Erythroblast (primary cell): Measurements from ENCODE around the gene RFX7.

Source experiments
- GATA1 ChIP-seq: IDR thresholded peaks from 2 replicates; pipeline ENCODE4 v1.6.1; 2011; ENCODE audit warnings: low read depth, mild to moderate bottlenecking, control low read depth, low read length, moderate library complexity
- POLR2A ChIP-seq: IDR thresholded peaks from 2 replicates; pipeline ENCODE4 v1.6.1; 2011; ENCODE audit warnings: mild to moderate bottlenecking, low read length

DNA sequence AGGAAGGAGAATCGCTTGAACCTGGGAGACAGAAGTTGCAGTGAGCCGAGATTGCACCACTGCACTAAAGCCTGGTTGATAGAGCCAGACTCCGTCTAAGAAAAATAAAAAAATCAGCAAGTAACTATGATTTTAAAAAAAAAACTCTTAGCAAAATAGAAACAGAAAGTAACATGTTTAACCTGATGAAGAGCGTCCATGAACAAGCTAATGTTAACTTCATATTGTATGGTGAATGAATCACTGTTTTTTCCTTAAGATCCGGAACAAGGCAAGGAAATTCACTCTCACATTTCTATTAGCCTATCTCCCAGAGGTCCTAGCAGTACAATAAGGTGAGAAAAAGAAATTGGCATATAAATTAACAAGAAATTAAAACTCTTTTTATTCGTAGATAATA, 69.0 kb downstream of the RFX7 start:
- no peak for TF ChIP-seq POLR2A
- no peak for TF ChIP-seq GATA1
